Activated naive CD4-positive, alpha-beta T cell treated with anti-CD3 and anti-CD28 coated beads, Interleukin-2, amount 10 ng/mL, durations not matched to agents 5 hours and 36 hours (primary cell): ENCODE data around the gene SPOP. TPM values are rescaled to one million over a fixed set of nuclear protein-coding genes. Genes with fewer than 3 reads are reported as not detected.

ENCODE experiments used
- total RNA-seq, 2 experiments: library from RNA; stranded (reverse); gene quantifications; one replicate each; pipeline ENCODE4 v1.2.3, GENCODE V29; 2021

The SPOP gene
- total RNA-seq, result 10 to 100 TPM; 62.3 to 63.4 TPM

DNA sequence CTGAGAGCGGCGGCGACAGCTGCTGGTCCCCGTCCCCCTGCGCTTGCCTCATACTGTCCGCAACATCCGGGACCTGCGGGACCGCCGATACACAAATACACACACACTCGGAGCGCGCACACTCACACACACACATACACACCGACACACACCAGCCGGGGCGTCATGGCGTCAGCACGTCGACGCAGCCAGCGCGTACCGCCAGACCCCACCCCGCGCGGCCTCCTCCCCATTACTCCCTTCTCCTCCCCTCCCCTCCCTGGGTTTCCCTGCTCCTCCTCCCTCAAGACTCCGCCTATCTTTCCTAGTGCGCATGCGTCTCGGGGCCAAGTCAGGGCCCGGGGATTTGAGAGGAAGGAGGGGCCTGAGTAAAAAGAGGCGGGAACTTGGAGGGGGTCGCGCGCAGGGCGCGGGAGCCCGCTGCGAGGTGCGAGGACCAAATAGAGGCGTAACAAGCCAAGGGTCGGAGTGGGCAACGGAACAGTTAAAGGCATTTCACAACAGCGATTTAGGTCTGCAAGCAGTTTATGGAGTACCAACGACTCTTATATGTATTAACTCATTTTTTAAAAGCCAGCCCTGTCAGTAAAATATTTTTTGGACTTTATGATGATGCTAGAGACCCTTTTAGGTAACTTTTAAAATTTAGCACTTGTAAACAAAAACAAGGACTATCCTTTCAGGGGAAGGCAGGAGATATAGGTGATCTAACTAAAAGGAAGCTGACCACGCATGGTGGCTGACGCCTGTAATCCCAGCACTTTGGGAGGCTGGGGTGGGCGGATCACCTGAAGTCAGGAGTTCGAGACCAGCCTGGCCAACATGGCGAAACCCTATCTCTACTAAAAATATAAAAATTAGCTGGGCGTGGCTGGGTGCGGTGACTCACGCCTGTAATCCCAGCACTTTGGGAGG lies at the start of gene SPOP:
TSS of gene SPOP (minus strand) at position 165 of the 915 bp plus-strand sequence. CDS start 55,287 bp downstream, outside the sequence.

DNA sequence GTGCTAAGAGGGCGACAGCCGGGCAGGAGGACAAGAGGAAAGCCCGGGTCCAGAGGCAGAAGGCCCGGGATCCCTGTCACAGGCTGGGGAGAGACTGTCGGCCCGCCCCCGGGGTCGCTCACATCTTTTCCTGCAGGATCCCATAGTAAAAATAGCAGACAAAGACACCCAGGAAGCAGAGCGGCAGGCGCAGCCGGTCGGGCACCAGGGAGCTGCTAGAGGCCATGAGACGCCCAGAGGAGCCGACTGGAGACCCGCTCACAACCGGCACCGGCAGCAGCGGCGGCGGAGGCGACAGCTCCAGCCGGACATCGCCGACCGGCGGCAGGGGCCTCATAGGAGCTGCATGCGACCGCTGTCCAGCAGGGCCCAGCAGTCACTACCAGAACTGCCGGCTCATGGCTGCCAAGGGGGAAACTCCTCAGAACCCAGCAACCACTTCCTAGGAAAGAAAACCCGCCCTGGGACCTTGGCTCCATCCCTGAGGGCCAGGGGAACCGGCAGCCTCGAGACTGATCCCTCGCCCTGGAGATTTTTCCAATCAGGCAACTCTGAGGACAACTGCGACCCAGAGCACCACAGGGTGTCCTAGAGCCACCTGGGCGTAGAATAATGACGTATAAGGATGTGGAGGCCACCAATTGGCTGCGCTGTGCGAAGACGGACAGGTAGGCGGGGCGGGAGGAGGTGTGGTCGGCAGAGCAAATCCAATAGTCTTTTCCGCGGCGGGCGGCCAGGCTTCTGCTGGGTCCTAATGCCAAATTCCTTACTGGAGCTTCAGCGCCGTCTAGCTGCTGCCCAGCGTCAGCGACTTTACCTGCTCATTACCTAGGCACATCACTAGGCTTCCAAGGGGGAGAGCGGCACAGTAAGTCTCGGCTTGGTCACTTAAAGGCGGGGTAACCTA lies 30.0 kb upstream of the SPOP start, which contains the start of gene SLC35B1:
TSS of gene SLC35B1 (minus strand) at position 357 of the 907 bp plus-strand sequence. CDS start at position 226, 131 bp downstream.

DNA sequence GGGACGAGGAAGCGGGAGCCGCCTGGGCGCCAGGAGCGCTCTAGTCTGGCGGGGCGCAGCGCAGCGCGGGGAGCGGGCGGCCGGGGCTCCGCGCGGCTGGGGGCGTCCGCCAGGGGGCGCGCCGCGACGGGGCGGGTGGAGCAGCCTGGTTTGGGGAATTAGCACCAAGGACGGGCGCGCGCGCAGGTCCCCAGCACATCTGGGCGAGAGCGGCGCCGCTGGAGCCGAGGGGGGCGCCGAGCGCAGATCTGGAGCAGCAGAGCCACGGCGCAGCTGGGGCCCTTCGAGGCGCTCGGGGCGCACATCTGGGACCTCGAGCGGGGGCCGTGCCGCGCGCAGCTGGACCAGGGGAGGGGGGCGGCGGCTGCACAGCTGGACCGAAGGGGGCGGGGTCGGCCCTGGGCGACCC lies 102.2 kb downstream of the SPOP start, which contains the start of gene NXPH3:
TSS of gene NXPH3 (plus strand) at position 193 of the 409 bp plus-strand sequence. CDS start 349 bp downstream, outside the sequence.

Other genes starting within 250 kb of the SPOP start
- not detected for gene NGFR, start 182.8 kb downstream of the SPOP start, total RNA-seq
- not detected for gene NXPH3, start 102.2 kb downstream of the SPOP start, total RNA-seq
- gene SLC35B1, start 29.9 kb upstream of the SPOP start, total RNA-seq, result 10 to 100 TPM; 42.9 to 47.6 TPM
- 10 to 100 TPM; 40.3 to 41.0 TPM for gene FAM117A, start 86.0 kb upstream of the SPOP start, total RNA-seq
- gene KAT7, start 110.6 kb upstream of the SPOP start, total RNA-seq, result 10 to 100 TPM; 72.6 to 73.2 TPM
- not detected for gene TAC4, start 170.0 kb upstream of the SPOP start, total RNA-seq